HEK293T (cell line): ENCODE data around the gene POFUT2.

Experiments
- ARNT ChIP-seq: fragments of 450-650 bp; IDR thresholded peaks from 2 replicates; pipeline ENCODE4 v1.6.1; 2017; ENCODE audit warnings: mild to moderate bottlenecking
- BHLHE40 ChIP-seq: fragments of 450-650 bp; IDR thresholded peaks from 2 replicates; pipeline ENCODE4 v1.6.1; 2016; ENCODE audit warnings: mild to moderate bottlenecking, moderate library complexity, borderline replicate concordance
- FOXA1 ChIP-seq: fragments of 450-650 bp; IDR thresholded peaks from 2 replicates; pipeline ENCODE4 v1.6.1; 2016; ENCODE audit warnings: mild to moderate bottlenecking
- HDGF ChIP-seq: fragments of 450-650 bp; IDR thresholded peaks from 2 replicates; pipeline ENCODE4 v1.6.1; 2017; ENCODE audit warnings: antibody characterized with exemption, borderline replicate concordance
- NFRKB ChIP-seq: fragments of 450-650 bp; IDR thresholded peaks from 2 replicates; pipeline ENCODE4 v1.6.1; 2016; ENCODE audit warnings: mild to moderate bottlenecking, moderate library complexity
- SP1 ChIP-seq: fragments of 450-650 bp; IDR thresholded peaks from 2 replicates; pipeline ENCODE4 v1.6.1; 2017
- SUZ12 ChIP-seq: fragments of 450-650 bp; IDR thresholded peaks from 2 replicates; pipeline ENCODE4 v1.6.1; 2016; ENCODE audit warnings: mild to moderate bottlenecking

DNA sequence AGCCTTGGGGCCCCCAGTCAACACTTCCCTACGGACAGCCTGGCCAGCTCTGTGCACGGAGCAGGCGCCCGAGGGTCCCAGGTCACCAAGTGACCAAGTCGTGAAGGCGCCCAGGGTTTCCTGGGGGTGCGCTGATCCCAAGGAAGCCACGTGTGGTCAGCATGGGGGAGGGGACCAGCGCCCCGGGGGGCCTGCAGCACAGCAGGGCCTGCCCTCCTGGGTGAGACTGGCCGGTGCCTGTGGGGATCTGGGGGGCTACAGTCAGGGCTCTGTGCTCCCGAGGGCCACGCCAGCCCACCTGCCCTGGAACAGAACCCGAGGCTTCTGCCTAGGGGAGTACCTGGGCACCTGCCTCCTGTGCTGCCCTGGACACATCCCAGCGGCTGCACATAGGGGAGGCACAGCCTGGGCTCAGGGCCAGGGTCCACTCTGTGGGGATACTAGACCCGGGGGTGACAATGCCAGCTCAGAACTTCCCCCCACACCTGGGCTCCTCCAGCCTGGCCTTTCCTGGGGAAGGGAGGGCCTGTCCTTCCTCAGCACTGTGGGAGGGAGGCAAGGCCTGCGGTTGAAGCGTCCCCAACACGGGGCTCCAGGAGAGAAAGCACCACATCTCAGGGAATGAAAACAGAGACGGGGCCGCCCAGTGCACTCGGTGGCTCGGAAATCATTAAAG is 6.2 kb upstream of the POFUT2 start:
- TF ChIP-seq NFRKB: no peak
- no peak for TF ChIP-seq SP1
- TF ChIP-seq BHLHE40: no peak
- no peak for TF ChIP-seq HDGF
- TF ChIP-seq ARNT: no peak
- no peak for TF ChIP-seq FOXA1
- no peak for TF ChIP-seq SUZ12
